ELR (cell line): ENCODE measurements around the gene CDK1.
"Not testable (repeated sequence)": the region's sequence is repeated elsewhere in the genome, so short reads cannot be mapped to it uniquely, and the experiment has no call there.

Experiments used
- DNase-seq: peaks from one replicate; pipeline ENCODE4 v3.0.0-alpha.2; 2015; ENCODE audit warnings: low read depth

Gene CDK1

GRCh38 chr10:60817398-60817805, 39.1 kb downstream of the CDK1 start:
- peak; percentile 20 for DNase-seq

DNA sequence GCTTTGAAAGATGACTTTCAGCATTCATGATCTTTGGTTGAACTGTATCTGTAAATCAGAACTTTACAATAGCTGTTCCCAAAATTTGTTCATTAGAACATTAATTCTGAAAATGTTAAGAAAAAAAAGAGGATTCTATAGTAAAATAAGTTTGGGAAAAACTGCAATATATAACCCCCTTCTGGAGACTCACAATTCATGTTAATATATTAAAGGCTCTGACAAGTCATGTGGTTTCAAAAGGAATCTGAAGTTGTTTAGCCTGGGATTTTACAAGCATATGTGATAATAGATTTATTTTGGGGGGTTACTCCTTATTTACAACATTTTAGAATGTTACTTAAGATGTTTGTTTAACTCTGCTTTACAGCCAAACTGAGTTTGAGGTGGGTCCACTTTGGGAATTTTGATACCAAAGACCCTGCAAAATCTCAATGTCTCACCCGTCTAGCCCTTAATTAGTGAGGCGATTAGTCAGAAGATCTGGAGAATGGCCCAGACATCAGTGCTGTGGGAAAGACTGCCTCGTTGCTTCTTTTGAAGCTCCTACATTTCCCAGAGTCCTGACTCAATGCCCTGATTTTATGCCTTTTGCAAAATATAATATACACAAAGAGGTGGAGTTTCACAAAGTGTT, 40.0 kb downstream of the CDK1 start:
- DNase-seq = peak; percentile 48

- no peak for DNase-seq
These were observed 41.0 kb downstream of the CDK1 start for GRCh38 chr10:60819271-60819670.

DNA sequence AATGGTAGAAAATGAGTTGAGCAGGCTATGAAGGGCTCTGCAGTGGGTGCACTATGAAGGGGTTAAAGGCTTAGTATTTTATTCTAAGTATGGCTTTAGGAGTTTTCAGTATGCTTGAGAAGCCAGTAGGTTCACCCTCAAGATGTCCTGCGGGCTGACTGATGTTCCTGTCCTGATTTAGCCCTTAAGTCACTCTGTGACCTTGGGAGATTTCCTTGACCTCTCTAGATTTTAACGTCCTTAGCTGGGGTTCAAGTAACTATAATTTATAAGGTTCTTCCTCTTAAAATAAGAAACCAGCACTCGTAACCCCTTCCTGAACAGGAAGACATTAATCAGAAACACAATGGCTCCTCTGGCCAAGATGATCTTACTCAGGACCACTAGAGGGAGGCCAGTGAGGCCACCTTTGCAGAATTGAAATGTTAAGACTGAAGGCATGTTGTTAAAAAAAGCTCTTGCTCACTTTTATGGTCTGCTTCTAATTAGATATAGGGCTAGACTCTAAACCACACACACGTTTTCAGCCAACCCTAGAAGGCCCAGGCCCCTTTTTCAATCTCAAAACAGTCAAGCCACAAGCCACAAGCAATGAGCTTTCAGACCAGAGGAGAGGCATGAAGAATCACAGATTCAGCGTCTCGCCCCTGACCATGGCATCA, 41.9 kb downstream of the CDK1 start:
- peak; percentile 28 for DNase-seq

DNA sequence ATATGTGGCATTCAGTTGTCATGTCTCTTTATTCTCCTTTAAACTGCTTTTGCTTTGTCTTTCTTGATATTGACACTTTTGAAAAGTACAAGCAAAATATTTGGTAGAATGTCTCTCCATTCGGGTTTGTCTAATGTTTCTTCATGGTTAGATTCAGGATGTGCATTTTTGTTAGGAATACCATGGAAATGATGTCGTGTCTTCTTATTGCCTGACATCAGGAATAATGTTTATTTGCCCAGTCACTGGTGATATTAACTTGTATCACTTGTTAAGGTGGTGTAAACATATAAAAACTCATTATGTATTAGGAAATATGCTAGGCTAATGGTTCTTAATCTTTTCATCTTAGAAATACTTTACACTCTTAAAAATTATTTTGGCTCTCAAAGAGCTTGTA, 43.4 kb downstream of the CDK1 start:
- no peak for DNase-seq

DNA sequence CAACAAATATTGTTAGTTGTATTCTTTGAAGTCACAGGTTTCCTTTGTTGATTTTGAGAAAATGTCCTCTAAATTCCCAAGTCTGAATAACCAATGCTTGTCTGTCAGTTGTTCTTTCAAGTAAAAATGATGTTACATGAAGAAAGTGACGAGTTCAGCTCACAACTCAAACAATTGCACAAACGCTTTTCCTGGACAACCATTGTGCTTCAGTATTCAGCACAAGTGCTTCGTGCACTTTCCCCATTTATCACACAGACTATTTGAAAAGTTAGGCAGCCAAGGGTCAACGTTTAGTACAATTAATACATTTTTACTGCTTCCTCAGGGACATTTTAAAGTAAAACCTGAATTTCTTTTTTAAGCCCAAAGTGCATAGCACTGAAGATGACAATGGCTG, 44.5 kb downstream of the CDK1 start:
- no peak for DNase-seq

DNA sequence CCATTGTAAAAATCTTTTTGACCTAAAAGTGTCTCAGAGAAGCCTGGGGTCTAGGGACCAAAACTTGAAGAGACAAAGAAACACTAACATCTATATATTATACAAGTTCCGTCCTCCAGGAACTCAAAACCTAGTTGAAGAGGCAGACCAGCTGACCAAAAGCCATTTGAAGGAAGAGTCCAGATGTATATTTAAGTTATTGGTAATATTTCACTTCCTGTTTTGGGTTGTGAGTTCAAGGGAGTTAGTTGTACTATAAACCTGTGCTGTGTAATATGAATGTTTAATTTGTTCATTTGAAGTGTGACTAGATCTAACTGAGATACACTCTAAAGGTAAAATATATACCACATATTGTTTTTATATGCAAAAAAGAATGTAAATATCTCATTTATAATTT, 45.0 kb downstream of the CDK1 start:
- no peak for DNase-seq

DNA sequence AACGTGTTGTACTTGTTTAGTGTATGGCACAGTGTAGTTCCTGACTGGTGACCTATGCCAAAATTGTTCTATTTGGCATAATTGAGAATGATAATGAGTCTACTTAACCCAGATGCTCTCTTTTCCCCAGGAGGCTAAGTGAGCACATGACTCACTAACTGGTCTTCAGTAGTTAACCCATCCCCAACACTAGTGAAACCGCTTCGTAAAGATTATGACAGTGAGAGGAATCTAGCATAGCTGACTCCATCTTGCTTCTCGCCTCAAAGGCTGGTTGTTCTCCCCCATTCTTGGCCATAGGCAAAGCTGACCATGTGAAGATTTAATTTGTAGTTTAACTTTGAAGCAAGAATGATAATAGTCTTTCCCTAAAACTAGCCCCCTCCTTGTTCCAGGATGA, 47.2 kb downstream of the CDK1 start:
- DNase-seq = no peak

DNA sequence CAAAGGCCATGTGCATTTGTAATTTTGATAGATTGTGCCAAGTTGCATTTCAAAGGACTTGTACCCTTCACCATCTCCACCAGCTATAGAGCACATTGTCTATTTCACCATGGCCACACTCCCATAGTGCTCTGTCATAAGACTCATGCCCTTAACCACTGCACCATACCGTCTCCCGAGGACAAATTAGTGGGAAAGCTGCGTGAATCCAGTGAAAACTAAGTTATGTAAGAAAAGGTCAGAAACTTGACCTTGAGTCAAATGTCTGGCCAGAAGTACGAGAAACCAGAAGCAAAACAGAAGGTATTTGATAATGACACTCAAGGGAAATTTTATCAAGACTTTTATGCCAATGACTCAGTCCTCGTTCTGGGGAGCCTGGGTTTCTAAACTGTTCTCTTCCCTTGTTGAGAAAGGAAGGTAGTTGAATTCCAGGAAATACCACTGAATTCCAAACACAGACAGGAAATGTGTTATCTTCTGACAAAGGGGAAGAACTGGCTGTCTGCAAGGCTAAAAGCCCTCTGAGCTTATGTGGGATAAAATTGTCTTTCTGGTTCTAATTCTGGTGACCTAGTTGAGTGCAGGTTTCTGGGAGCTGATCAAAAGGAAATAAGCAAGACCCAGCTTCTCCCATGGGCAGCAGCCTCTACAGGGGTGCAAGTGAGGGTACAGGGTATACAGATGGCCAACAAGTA, 49.7 kb downstream of the CDK1 start:
- peak; percentile 74 for DNase-seq

- DNase-seq = peak; percentile 36
These were observed 50.2 kb downstream of the CDK1 start for GRCh38 chr10:60828489-60828852.

DNA sequence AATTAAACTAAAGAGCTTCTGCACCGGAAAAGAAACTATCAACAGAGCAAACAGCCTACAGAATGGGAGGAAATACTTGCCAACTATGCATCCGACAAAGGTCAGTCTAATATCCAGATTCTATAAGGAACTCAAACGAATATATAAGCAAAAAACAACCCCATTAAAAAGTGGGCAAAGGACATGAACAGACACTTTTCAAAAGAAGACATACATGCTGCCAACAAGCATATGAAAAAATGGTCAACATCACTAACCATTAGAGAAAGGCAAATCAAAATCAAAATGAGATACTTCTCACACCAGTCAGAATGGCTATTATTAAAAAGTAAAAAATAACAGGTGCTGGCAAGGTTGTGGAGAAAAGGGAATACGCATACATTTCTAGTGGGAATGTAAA, 53.9 kb downstream of the CDK1 start:
- DNase-seq = not testable (repeated sequence)

- no peak for DNase-seq
These were observed 56.1 kb downstream of the CDK1 start for GRCh38 chr10:60834401-60834800.

GRCh38 chr10:60835049-60835448, 56.8 kb downstream of the CDK1 start:
- no peak for DNase-seq

DNA sequence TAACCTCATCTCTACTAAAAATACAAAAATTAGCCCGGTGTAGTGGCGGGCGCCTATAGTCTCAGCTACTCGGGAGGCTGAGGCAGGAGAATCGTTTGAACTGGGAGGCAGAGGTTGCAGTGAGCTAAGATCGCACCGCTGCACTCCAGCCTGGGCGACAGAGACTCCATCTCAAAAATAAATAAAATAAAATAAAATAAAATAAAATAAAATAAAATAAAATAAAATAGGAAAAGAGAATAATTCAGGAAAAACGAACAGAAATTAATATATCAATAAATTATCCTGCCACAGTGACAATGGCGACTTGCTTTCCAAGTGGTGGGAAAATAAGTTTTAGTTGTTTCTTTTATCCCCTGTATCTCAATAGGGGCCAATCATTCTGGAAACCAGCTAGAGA, 62.9 kb downstream of the CDK1 start:
- not testable (repeated sequence) for DNase-seq

DNA sequence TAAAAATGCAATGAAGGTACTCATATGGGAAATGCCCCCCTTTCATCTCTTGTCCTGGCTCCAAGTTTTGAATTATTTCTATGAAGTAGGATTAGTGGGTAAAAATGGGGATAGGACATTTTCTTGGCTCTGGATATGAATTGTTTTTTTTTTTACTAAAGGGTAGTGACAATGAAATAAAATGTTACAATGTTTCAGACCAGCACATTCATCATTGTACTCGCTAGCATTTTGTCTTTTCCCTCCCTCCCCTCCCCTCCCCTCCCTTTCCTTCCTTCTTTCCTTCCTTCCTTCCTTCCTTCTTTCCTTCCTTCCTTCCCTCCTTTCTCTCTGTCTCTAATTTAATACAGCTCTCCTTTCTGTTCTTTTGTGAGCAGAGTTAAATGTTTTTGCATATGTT, 64.4 kb downstream of the CDK1 start:
- no peak for DNase-seq
